ENCODE measurements around the gene FLT3LG.

The FLT3LG gene

GRCh38 chr19:49520705-49521319, 46.8 kb downstream of the FLT3LG start:
- no peak for DNase-seq

- DNase-seq = no peak
Measured at GRCh38 chr19:49524812-49525455, 50.9 kb downstream of the FLT3LG start.

- DNase-seq = no peak
Measured at GRCh38 chr19:49528211-49528771, 54.3 kb downstream of the FLT3LG start.

- no peak for DNase-seq
Measured at GRCh38 chr19:49530708-49531107, 56.7 kb downstream of the FLT3LG start.

DNA sequence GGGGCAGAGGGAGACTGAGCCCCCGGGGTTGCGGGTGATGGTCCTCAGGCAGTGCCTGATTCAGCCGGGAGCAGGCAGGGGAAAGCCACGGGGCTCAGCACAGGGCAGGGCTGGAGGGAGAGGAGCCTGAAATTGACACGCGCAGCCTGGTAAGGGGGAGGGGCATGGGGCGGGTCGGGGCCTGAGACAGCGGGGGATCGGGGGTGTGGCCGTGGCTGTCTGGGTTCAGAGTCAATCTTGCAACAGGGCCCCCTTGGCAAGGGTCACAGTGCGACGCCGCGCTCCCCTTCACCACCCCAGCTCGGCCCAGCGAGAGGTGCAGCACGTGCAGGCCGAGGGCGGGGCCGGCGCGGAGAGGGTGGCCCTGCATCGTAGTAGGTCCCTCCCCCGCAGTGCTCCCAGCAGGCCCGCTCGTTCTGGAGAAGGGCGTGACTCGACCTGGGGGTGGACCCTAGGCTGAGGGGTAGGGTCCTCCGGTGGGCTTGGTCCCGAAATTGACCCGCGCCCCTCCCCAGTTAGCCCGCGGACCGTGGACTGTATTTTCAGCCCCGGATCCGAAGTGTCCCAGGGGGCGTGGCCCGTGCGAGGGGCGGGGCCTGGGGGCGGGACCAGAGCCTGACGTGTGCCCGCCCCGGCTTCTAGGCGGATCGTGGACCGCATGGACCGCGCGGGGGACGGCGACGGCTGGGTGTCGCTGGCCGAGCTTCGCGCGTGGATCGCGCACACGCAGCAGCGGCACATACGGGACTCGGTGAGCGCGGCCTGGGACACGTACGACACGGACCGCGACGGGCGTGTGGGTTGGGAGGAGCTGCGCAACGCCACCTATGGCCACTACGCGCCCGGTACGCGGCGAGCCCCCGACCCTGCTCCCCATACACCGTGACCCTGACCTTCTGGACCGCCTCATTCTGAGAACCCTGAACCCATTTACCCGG, 59.8 kb downstream of the FLT3LG start:
- DNase-seq = peak; percentile 80

- no peak for DNase-seq
Measured at GRCh38 chr19:49534632-49535385, 60.8 kb downstream of the FLT3LG start.

Data from stimulated activated naive CD4-positive, alpha-beta T cell treated with Interleukin-2 at 50 U/mL for 16 hours (primary cell).